Activated T-helper 1 cell treated with anti-CD3 and anti-CD28 coated beads, Interleukin-2, amount 50 U/mL, for 16 hours (primary cell): ENCODE results near the gene LYZL2.
"Not testable (repeated sequence)": the region's sequence is repeated elsewhere in the genome, so short reads cannot be mapped to it uniquely, and the experiment has no call there.

Source experiments
- DNase-seq, 2 donors: peaks; one replicate each; pipeline ENCODE4 v3.0.0-alpha.2; 2020; ENCODE audit warnings: low read depth in 1 of 2, low spot score in 1 of 2

LYZL2 gene

DNA sequence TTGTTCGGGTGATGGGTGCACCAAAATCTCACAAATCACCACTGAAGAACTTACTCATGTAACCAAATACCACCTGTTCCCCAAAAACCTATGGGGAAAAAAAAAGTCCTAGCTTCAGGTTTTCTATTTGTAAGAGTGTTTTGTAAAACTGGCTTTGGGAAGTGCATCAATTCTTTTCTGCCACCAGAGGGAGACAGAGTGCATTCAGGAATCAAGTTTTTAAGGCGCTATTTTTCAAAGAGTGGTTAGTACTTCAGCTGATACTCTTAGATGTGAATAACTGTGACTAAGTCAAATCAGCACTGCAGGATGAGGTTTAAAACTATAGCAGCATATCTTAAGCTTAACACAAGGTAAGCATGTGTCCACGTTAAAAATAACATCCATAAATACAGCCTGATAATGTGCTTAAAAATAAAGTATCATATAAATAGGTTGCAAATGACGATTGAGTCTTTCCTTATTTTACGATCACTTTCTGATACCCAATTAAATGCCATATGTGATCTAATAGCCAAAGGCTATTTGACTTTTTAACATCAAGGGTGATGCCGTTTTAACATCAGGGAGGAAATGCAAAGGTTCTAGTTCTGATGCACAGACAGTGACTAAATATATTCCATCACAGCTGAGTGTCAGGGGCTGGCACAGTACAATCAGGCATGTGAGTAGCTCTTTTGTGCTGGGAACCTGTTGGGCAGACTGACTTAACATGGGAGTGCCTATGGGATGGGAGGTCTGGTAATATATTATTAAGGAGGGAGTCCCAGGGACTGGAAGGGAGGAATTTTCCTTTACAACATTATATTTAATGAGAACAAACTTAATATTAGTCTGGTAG, 10.6 kb upstream of the LYZL2 start:
- DNase-seq, result no peak

- no peak for DNase-seq
Observed at GRCh38 chr10:30637881-30638467, 8.4 kb upstream of the LYZL2 start.

- no peak for DNase-seq
Observed at GRCh38 chr10:30631188-30631587, 1.6 kb upstream of the LYZL2 start.

- no peak for DNase-seq
Observed at GRCh38 chr10:30630571-30630970, 1.0 kb upstream of the LYZL2 start.

DNA sequence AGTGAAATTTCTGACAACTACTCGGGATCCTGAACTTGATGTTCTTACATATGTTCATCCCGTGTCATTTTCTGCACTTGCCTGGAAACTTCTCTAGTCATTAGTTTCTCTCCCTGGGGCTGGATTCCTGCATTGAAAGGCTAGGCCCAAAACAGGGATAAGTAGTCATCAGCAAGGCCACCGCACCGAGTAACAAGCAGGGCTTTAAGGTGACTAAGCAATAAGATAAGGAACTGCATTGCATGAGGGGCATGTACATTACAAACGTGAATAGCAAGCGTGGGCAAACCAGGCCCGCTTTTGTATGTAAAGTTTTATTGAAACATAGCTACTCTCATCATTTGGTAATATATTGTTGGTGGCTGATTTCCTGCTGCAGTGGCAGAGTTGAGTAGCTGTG, 977 bp downstream of the LYZL2 start:
- DNase-seq, result not testable (repeated sequence)

- DNase-seq, result not testable (repeated sequence)
Observed at GRCh38 chr10:30626837-30627236, 2.7 kb downstream of the LYZL2 start.

- not testable (repeated sequence) for DNase-seq
Observed at GRCh38 chr10:30626196-30626595, 3.4 kb downstream of the LYZL2 start.

DNA sequence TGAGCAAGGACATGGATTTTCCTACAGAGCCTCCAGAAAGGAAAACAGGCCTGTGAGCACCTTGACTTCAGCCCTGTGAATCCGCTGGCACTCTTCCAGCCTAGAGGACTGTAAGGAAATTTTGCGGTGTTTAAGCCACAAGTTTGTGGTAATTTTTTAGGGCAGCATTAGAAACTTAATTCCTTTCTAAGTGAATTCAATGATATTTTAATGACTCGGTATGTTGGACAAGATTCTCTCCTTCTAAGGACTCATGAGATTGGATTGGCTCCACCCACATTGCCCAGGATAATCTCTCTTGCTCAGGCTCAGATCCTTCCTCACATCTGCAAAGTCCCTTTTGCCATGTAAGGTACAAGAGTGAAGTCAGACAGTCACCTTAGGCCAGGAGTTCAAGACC, 4.5 kb downstream of the LYZL2 start:
- no peak for DNase-seq

DNA sequence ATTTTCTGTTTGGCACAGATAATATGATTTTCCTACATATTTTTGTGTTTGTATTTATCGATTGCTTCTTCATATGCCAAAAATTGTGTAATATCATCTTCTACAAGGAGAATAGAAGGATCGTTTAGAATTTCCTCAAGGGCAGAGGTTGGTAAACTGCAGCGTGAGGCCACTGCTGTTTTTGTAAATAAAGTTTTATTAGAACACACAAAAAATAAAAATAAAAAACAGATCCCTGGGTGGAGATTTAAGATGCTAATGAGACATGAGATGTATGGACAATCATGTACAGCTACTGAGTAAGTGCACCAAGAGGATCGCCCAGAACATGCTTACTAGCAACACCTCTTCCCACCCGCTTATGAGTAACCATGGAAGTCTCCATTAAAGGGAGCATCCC, 9.6 kb downstream of the LYZL2 start:
- DNase-seq, result no peak

GRCh38 chr10:30617070-30617469, 12.5 kb downstream of the LYZL2 start:
- DNase-seq, result no peak

DNA sequence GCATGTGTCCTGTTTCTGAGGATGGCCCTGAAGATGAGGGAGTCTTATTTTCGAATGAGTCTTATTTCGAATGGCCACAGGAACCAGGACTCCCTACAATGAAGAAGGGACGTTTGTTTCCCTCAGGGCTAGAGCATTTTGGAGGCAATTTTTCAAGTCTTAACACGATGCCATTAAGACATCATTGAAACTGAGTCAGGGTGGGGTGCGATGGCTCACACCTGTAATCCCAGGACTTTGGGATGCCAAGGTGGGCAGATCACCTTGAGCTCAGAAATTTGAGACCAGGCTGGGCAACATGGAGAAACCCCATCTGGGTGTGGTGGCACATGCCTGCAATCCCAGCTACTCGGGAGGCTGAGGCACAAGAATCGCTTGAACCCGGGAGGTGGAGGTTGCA, 18.5 kb downstream of the LYZL2 start:
- DNase-seq, result not testable (repeated sequence)

- DNase-seq, result no peak
Observed at GRCh38 chr10:30607814-30608213, 21.7 kb downstream of the LYZL2 start.

DNA sequence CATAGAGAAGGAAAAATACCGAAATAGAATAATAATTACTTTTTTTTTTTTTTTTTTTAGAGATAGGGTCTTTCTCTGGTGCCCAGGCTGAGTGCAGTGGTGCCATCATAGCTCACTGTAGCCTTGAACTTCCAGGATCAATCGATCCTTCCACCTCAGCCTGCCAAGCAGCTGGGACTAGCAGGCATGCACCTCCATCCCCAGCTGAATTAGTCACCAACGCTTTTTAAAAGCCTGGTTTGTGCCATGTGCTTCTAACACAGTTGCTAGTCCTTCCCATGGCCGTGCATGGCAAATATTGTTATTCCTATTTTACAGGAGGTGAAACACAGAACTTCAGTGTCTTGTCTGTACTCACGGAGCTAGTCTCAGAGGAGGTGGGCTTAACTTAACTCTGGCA, 23.2 kb downstream of the LYZL2 start:
- no peak for DNase-seq

DNA sequence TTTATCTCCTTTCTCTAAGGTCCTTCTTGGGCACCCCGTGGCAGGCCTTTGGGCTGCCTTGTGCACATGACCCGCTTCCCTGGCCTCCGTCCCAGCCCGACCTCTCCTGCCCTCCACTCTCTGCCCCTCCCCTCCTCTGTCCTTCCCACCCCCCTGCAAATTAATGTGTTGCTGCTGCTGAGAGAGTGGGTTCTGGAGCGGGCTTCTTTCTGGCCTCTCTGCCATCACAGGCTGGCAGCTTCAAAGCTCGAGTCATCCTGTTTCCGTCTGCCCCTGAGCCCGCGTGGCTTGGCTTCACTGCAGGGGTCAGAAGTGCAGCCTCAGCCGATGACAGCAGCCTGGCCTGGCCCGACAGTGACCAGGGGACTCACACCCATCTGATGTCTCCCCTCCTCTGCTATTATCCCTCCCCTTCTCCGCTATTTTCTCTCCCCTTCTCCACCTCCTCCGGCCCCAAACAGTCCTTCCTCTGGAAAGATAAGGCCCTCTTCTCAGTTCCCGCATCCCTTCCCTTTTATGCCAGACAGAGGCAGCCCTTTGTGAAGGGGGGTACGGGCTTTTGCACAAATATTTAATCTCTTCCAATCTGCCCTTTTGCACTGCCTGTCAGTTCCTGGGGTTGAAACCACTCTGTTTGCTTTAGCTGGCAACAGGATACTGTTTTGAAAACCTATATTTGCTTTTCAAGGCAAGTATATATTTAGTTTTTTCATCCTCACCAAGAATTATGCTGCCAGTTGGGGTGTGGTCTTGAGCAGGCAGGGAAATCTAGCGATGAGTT, 24.0 kb downstream of the LYZL2 start:
- not testable (repeated sequence) for DNase-seq

- no peak for DNase-seq
Observed at GRCh38 chr10:30603589-30603988, 26.0 kb downstream of the LYZL2 start.

DNA sequence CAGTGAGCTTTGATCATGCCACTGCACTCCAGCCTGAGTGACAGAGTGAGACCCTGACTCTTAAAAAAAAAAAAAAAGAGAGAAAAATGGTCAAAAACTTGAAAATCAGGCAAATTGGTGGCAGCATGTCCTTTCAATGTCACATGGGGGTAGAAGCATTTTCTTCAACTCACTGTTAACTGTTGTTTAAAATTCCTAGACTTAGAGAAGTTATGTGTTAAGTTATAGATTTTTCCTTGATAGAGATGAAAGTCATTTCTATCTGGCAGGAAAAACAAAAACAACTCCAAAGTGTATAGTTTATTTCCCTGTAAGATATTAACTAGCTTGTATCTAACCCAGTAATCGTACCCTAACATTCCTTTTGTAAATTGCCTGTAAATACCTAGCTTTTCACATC, 26.8 kb downstream of the LYZL2 start:
- DNase-seq, result no peak

GRCh38 chr10:30600005-30600404, 29.5 kb downstream of the LYZL2 start:
- DNase-seq, result no peak

DNA sequence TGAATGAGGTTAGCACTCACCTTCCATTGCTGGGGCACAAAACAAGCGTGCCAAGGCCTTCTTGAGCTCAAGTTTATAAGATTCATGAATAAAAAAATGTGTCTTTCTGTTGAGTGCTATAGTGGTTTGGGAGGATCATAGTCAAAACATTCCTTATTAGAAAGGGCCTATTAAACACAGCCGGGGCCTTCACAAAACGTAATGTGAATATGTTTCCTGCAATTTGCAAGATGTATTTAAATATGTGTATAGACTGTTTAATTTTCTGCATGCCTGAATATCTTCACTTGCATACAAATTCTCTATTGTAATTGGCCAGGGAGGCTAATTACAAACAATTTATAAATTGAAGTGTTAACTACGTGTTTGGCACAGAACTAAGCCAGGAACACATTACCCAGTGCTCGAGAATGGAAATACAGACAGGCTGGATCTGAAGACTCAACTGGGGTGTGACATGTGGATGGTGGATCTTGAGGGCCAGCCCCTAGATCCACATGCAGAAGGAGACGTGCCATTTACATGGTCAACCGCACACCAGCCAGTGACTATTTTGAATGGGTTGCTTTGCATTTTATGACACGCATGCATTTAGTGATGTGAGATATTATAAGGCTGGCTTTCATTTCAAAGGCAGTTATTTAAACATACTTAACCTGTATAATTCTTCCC, 31.3 kb downstream of the LYZL2 start:
- DNase-seq, result no peak

DNA sequence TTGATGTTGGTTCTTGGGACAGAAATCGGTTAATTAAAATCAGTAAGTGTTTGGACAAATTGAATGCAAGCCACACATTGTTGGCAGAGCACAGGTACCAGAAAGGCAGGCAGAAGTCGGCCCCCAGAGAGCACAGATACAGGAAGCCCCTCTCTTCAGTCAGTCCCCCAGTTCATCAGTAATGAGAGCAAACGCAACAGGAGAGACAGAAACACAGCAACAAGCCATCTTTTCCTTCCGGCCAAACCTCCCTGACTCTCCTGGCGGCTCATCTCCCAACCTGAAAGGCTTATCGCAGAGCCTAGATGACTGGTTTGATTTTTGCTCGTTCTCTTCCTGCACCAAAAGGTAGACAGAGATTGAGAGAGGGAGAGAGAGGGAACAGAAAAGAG, 32.1 kb downstream of the LYZL2 start:
- not testable (repeated sequence) for DNase-seq

DNA sequence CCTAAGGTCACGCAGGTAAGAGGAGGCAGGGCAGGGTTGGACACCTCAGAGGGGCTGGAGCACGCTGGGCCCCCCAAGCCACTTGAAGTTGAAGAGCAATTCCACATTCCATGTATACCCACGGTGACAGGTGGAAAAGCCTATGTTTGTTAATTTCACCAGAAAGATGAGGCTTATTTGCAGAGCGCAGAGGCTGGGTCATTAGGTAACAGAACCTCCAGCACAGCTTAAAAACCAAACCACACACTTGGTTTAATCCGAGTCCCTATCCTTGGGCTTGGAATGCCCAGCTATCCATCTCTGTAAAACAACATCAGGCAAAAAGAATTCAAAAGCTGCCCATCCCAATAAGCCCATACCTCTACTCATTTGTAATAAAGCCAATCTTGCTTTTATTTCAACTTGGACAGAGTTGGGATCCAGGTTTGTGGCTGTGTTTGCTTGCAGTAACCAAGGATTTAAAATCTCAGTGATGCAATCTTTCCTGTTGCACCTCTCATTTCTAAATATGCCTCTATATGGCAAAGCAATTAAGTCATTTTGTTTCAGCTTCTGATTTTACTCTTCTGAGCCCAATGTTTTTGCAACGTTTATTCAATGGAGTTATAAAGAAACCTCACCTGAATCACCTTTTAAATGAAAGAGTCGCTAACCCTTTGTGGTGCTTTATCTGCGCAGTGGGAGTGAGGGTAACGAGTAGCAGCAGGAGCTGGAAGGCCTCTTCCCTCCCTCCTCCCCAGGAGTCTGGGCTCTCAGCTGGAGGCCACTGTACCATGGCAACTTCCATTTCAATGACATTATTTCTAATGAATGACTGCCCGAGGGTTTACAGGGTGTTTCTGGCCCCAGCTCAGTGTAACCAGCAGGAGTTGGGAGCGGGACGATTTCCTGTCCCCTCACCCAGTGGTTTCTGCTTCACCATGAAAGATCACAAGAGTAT, 32.8 kb downstream of the LYZL2 start:
- DNase-seq, result not testable (repeated sequence)
